G401.6 (cell line): ENCODE measurements around the gene MACROD1.

Experiments
- FAIRE-seq: peaks from 2 replicates; lab custom pipeline; 2012; peaks lifted over from hg19 to GRCh38; lab: Jason Lieb, UNC

The MACROD1 gene

DNA sequence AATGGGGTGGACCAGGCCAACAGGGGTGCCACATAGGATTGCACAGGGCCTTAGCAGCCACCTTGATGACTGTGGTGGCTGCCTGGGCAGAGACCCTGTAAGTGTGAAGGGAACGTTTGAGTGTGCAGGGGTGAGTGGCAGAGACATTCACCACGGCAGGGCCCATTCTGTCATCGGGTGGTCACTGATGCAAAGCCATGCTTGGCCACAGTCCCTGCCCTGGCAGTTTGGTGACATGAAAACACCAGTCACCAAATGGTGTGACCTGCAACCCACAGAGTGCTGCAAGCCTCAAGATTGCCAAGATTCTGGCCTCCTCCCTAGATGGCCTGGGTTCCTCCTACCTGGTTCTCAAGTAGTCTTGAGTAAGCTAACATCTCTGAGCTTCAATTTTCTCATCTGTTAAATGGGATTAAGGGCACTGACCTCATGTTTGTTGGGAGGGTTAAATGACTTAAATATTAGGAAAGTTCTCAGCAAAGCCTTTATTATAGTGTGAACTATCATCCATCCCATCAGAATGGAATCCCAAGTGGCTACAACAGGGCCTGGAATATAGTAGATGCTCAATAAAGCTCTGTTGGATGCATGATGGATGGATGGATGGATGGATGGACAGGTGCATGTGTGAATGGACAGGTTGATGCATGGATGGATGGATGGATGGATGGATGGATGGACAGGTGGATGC is 53.0 kb downstream of the MACROD1 start:
- FAIRE-seq: no peak

DNA sequence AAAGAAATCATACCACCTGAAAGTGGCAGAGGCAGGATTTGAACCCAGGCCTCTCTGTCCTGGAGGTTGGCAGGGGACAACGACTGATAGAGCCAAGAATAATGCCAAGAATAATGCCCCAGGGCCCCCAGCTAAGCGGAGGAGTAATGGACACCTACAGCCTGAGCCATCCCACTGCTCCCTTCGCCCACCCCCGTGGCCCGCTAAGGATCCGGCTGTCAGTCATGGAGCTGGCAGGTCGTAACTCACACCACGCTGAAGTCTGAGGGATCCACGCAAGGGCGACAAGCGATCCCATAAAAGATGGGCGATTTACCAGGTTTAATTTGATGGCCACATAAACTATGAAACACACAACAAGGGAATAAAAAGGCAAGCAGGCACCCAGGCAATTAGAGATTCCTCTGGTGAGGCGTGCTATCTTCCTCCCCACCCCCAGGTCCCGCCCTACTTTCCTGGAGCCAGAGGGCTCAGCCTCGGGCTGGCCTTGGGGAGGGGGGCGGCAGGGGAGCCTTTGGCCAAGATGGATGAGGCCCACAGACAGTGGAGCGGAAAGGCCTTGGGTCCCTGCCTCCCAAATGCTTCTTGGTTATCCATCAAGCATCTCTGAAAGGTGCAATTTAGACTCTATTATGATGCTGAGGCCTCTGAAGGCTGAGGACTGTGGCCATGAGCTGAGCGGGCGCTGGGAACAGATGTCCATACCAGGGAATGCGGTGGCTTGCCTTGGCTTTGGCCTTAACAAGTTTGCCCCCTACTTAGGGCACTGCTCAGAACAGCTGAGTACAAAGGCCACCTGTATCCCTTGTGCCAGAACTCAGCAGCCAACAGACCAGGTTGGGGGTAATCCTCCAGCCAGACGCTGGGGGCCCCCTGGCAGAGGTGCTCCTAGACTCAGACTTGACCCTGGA is 55.2 kb downstream of the MACROD1 start:
- no peak for FAIRE-seq

DNA sequence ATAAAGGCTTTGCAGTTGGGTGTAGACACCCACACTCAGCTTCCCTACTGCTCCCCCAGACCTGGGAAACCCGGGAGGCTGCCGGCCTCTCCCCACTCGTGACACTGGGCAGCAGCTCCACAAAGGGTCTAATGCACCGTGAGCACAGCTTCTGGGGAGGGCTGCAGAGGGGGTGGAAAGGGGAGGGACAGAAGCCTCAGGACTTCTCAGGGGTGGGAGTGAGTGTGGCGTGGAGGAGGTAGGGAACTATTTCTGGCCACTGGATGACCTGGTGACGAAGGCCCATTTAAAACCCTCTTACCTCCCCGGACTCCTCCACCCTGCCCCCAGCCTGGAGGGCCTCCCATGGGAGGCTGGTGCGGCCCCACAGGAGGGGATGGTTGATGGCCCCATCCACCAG is 56.6 kb downstream of the MACROD1 start:
- FAIRE-seq: no peak

- FAIRE-seq: no peak
These were observed 58.6 kb downstream of the MACROD1 start for GRCh38 chr11:64107303-64107702.

DNA sequence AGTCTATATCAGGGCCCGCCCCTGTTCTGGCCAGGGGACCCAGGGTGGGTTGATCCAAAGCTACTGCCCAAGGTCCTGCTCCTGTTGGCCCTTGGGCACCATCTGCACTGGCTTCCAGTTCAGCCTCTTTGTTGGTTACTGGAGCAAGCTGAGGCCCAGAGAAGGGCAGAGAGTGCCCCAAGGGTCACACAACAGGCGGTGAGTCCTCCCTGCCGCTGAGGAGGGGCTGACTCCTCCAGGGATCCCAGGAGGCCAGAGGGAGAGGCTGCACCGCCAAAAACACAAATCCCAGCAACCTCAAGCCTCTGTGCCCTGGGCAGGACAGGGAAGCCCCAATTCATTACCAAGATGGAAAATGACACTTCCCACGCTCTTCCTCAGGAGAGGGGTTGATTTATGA is 61.3 kb downstream of the MACROD1 start:
- no peak for FAIRE-seq

GRCh38 chr11:64103277-64103985 is 62.5 kb downstream of the MACROD1 start:
- FAIRE-seq: no peak

DNA sequence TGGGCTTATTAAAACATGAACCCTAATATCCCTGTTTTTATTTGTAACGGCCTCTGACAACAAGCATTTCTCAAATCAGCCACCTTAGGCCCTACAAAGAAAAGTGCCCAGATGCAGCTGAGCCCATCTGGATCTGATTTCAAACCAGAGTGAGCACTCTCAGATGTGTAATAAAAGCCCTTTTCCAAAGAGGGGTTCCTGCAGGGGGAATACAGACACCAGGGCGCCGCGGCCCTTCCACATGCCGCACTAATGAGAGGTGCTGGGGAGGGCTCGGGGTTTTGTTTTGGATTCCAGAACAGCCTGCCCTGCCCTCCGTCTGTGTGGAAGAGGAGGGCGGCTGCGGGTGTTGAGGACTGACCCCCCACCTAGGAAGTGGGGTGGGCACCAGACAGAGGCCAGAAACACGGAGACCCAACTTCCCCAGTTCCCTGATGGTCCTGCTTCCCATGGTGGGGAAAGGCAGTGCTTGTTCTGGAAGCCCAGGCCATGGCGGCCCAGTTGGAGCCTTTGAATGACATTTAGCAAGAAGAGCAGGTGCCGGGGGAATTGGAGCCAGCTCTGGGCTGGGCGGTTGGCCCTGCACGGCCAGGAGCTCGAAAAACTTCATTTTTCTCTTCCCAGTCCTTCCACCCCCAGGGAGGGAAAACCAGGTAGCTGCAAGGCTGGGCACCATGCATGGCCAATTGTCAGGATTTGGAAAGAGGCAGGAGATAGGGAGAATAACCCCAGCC is 63.7 kb downstream of the MACROD1 start:
- FAIRE-seq: no peak

- FAIRE-seq: no peak
These were observed 64.5 kb downstream of the MACROD1 start for GRCh38 chr11:64101461-64101860.

- no peak for FAIRE-seq
These were observed 65.0 kb downstream of the MACROD1 start for GRCh38 chr11:64100782-64101353.

DNA sequence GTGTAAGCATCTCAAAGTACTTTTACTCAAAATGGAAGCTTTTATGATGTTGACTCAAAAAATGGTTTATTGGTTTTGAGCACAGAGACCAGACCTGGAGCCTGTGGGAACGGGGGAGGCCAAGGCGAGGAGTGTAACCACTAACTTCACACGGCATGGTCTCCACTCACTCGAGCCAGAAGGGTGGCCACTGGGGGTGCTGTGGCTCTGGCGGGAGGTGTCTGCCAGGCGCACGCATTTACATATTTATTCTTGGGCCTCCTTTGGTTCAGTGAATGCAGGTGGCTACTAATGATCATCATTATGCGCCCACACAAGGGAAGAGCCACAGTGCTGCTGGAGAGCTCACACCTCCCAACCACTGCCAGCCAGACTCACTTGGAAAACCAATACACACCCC is 65.6 kb downstream of the MACROD1 start:
- no peak for FAIRE-seq

- no peak for FAIRE-seq
These were observed 66.5 kb downstream of the MACROD1 start for GRCh38 chr11:64099436-64099835.

GRCh38 chr11:64098318-64098831 is 67.5 kb downstream of the MACROD1 start:
- no peak for FAIRE-seq

- no peak for FAIRE-seq
These were observed 68.2 kb downstream of the MACROD1 start for GRCh38 chr11:64097468-64098317.

DNA sequence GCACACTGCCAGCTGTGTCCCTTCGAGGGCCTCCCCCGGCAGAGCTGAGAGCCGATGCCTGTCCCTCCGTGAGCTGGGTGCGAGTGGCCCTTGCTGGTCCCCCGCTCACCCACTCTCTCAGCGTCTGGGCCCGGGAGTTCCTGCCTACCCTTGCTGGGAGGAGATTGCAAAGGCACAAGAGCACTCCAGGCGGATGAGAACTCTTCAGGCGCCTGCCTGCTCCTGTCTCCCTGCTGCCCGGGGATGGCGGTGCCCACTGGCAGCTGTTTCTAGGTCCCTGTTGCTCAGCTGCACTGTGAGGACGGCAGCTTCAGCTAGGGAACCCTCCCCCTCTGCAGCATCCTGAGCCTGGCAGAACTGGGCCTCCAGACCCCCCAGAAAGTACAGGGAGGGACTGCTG is 69.1 kb downstream of the MACROD1 start:
- FAIRE-seq: no peak

GRCh38 chr11:64095949-64096348 is 70.0 kb downstream of the MACROD1 start:
- FAIRE-seq: no peak

DNA sequence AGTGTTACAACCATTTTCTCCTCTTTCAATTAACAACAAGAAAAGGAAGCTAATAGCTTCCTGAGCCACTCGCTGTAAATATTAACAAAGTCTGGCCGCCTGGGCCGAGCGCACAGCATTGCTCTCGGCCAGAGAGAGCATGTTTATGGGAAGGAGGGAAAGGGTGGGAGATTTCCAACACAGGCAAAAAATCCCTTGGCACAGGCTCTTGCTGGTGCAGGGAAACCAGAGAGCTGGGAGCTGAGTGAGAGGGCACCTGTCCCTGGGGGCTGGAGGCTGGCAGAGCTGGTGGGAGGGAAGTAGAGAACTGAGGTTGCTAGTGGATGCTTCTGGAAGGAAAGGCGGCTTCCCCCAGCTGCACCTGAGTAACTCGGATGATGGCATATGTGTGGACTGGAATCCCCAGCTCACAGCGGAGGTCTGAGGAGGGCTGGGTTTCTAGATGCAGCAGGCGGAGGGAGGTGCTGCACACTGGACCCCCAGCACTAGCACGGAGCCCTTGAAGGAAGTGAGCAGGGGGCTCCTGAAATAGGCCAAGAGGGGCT is 70.6 kb downstream of the MACROD1 start:
- FAIRE-seq: no peak

GRCh38 chr11:64094463-64095260 is 71.3 kb downstream of the MACROD1 start:
- no peak for FAIRE-seq

DNA sequence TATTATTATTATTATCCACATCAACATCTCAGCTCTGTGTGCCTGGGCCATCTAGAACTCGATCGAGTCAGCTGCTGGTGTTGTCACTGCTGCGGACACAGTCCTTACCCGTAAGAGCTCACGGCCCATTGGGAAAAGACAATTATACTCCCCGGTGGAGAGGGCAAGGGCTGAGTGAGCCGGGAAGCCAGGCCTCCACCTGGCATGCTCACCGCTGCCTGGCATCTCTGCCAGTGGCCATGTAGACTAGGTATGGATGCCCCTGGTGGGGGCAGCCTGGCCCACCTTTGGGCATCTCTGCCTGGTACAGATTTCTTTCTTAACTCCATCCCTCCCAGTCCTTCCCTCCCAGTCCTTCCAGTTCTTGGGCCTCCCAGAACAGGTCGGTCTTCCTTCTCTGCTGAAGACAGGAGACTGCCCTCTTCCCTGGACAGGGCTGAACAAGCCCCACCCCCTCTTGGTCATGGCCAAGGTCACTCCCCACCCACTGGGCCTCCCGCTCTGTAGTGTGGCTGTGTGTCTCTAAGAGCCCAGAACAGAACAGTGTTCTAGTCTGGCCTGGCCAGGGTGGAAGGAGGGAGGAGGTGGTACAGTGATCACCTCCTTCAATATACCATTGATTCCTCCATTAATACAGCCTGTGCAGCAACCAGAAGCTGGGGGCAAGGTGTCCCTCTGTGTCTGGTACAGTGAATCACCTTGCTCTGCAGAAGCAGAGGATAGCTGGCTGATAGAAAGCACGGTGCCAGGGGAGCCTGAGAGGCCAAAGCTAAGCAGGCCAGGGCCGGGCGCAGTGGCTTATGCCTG is 72.5 kb downstream of the MACROD1 start:
- no peak for FAIRE-seq

DNA sequence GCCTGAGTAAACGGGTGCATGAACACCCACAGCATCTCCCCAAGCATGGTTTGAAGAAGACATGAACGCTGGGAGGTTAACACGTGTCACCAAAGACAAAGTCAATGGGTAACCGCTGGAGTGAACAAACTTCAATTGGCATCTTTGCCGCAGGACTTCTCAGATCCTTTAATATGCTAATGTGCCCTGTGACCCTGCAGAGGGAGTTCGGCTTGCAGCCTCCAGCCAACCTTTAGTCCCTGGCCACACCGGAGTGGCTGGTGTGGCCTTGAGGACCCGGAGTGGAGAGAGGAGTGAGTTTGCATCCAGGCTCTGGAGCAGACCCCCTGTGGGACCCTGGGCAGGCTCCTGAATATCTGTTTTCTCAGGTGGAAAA is 73.2 kb downstream of the MACROD1 start:
- FAIRE-seq: no peak
